HCT116 (cell line): ENCODE data around the gene PLXNC1. TPM values are rescaled to one million over a fixed set of nuclear protein-coding genes. Genes with fewer than 3 reads are reported as not detected.

Experiments used
- ATAC-seq: fragments of 200-7000 bp; cut with Tn5 transposase; 2 replicates; pipeline ENCODE4 v1.9.1; 2020; ENCODE audit warnings: mild to moderate bottlenecking, moderate library complexity
- BruUV-seq: library from RNA; stranded (reverse); fragments of 400-500 nt; replicated peaks from 2 replicates; lab custom pipeline; 2021; lab: Mats Ljungman, UMichigan
- CTCF ChIA-PET: fragments of 300-600 bp; sonication (Branson Sonifier 250); formaldehyde crosslinking; loops from one replicate; lab custom pipeline; 2021; ENCODE audit warnings: antibody characterized with exemption; lab: Charles Lee
- POLR2A ChIA-PET: fragments of 300-600, 350-600 bp; sonication (Branson Sonifier 250); formaldehyde crosslinking; loops from one replicate; lab custom pipeline; 2021; ENCODE audit warnings: antibody characterized with exemption; lab: Charles Lee
- RAD21 ChIA-PET, 2 experiments: fragments of 300-600 bp; sonication (Branson Sonifier 250); formaldehyde crosslinking; loops; one replicate each; lab custom pipeline; 2023; ENCODE audit warnings: low total read pairs in 2 of 2; ENCODE audit not compliant: uncharacterized antibody in 2 of 2, unreplicated experiment in 2 of 2, low non-redundant PET in 1 of 2; lab: Charles Lee
- DNase-seq: peaks from one replicate; pipeline ENCODE4 v3.0.0-alpha.2; 2010; ENCODE audit warnings: low read depth, low spot score
- H2AFZ ChIP-seq: fragments of 200-600 bp; shearing (Covaris generic), sonication (generic); 2 replicates; pipeline ENCODE4 v1.6.1; 2017; ENCODE audit warnings: low read depth, mixed run types, mixed read lengths, antibody characterized with exemption, low read length; ENCODE audit not compliant: poor library complexity, severe bottlenecking
- H3K27ac ChIP-seq: 2 replicates; pipeline ENCODE4 v1.5.1; 2012; ENCODE audit warnings: low read depth, low read length
- H3K27me3 ChIP-seq: fragments of 200-600 bp; sonication (generic); 2 replicates; pipeline ENCODE4 v1.6.1; 2016; ENCODE audit warnings: mixed run types, low read length, mixed read lengths; ENCODE audit not compliant: insufficient read depth
- H3K36me3 ChIP-seq, 2 experiments: fragments of 200-500 bp in 1 of 2; fragments of 200-600 bp in 1 of 2; sonication (Bioruptor generic) in 1 of 2; sonication (generic) in 1 of 2; 2 replicates each; pipeline versions ENCODE4 v1.5.1 to v1.6.1; 2014 to 2016; ENCODE audit warnings: low read length in 2 of 2, inconsistent platforms in 1 of 2, mixed read lengths in 1 of 2, mixed run types in 1 of 2; ENCODE audit not compliant: insufficient read depth in 2 of 2, control insufficient read depth in 1 of 2
- H3K4me1 ChIP-seq, 2 experiments: fragments of 200-600 bp in 1 of 2; sonication (generic) in 1 of 2; 2 replicates each; pipeline versions ENCODE4 v1.5.1 to v1.6.1; 2012 to 2017; ENCODE audit warnings: low read length in 2 of 2, inconsistent platforms in 1 of 2, mild to moderate bottlenecking in 1 of 2, mixed read lengths in 1 of 2, mixed run types in 1 of 2, moderate library complexity in 1 of 2; ENCODE audit not compliant: insufficient read depth in 2 of 2, control insufficient read depth in 1 of 2
- H3K4me2 ChIP-seq: fragments of 200-600 bp; sonication (generic); 2 replicates; pipeline ENCODE4 v1.6.1; 2017; ENCODE audit warnings: mixed run types, low read length, mixed read lengths
- H3K4me3 ChIP-seq, 2 experiments: fragments of 200-600 bp in 1 of 2; sonication (generic) in 1 of 2; replicated peaks in 1 of 2; 2 replicates each; pipeline ENCODE4 v1.5.1; 2011 to 2016; ENCODE audit warnings: low read length in 2 of 2, control low read depth in 1 of 2, low read depth in 1 of 2, mild to moderate bottlenecking in 1 of 2, mixed read lengths in 1 of 2, mixed run types in 1 of 2
- H3K79me2 ChIP-seq: fragments of 200-600 bp; sonication (generic); 2 replicates; pipeline ENCODE4 v1.6.1; 2017; ENCODE audit warnings: mild to moderate bottlenecking, mixed run types, low read length, moderate library complexity, mixed read lengths; ENCODE audit not compliant: insufficient read depth
- H3K9ac ChIP-seq: fragments of 200-600 bp; sonication (generic); 2 replicates; pipeline ENCODE4 v1.6.1; 2016; ENCODE audit warnings: low read length, mixed read lengths
- H3K9me2 ChIP-seq: fragments of 200-600 bp; sonication (generic), shearing (Covaris generic); 2 replicates; pipeline ENCODE4 v1.6.1; 2017; ENCODE audit warnings: mixed run types, mild to moderate bottlenecking, moderate library complexity; ENCODE audit not compliant: insufficient read depth
- H3K9me3 ChIP-seq, 2 experiments: fragments of 200-500 bp in 1 of 2; fragments of 200-600 bp in 1 of 2; sonication (Bioruptor generic) in 1 of 2; sonication (generic) in 1 of 2; 2 replicates each; pipeline ENCODE4 v1.6.1; 2014 to 2017; ENCODE audit warnings: low read length in 2 of 2, mixed read lengths in 2 of 2, inconsistent platforms in 1 of 2, low read depth in 1 of 2, mild to moderate bottlenecking in 1 of 2, mixed run types in 1 of 2, moderate library complexity in 1 of 2; ENCODE audit not compliant: control insufficient read depth in 1 of 2, insufficient read depth in 1 of 2
- H4K20me1 ChIP-seq: fragments of 200-600 bp; sonication (generic), shearing (Covaris generic); 2 replicates; pipeline ENCODE4 v1.6.1; 2017; ENCODE audit warnings: mixed run types, mild to moderate bottlenecking, moderate library complexity; ENCODE audit not compliant: insufficient read depth
- CBX3 ChIP-seq: IDR thresholded peaks from 2 replicates; pipeline ENCODE4 v1.6.1; 2012; ENCODE audit warnings: low read depth
- CEBPB ChIP-seq: IDR thresholded peaks from 2 replicates; pipeline ENCODE4 v1.6.1; 2012; ENCODE audit warnings: low read depth
- EZH2 ChIP-seq: fragments of 200-600 bp; sonication (generic); IDR thresholded peaks from 2 replicates; pipeline ENCODE4 v1.6.1; 2017; ENCODE audit warnings: antibody characterized with exemption, mixed run types
- JUND ChIP-seq: IDR thresholded peaks from 2 replicates; pipeline ENCODE4 v1.6.1; 2012
- RAD21 ChIP-seq: IDR thresholded peaks from 2 replicates; pipeline ENCODE4 v1.6.1; 2012; ENCODE audit warnings: low read depth, mild to moderate bottlenecking
- SRF ChIP-seq: IDR thresholded peaks from 2 replicates; pipeline ENCODE4 v1.6.1; 2012; ENCODE audit warnings: low read depth
- ZNF274 ChIP-seq: fragments of 200-500 bp; sonication (Bioruptor generic); IDR thresholded peaks from 2 replicates; pipeline ENCODE4 v1.6.1; 2014; ENCODE audit warnings: mild to moderate bottlenecking, low read depth, low read length, inconsistent platforms
- intact Hi-C: fragments of 100-400 bp; cut with micrococcal nuclease; formaldehyde crosslinking; loops from 2 replicates; pipeline ENCODE4 v1.10.0; 2022
- total RNA-seq: library from RNA; stranded (reverse); gene quantifications from one replicate; pipeline ENCODE4 v1.2.1, GENCODE V29; 2021; ENCODE audit not compliant: unreplicated experiment
- TF ChIP-seq, protein P1 (sequence below): IDR thresholded peaks from 2 replicates; pipeline ENCODE4 v1.6.1; 2012; ENCODE audit warnings: low read depth

PLXNC1 gene
- total RNA-seq, 1 experiment from 2014 or later: 0.25 TPM

DNA sequence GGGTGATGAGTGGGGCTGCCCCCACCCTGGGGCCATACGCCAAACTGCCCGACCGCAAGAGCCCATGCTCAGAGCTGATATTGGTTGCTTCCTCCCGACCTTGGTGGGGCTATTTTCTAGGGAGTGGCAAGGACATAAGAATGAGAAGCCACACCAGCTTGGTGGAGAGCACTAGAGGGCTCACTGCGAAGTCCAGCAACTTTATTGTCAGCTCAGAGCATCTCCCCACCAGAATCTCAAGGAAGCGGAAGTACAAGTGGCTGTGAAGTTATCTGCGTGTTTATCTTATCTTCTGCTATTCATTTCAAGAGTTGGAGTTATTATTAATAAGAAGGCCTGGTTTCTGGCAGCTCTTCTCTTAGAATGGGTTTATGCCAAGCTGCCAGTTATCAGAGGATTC is 4.9 kb upstream of the PLXNC1 start:
- H3K9me2 ChIP-seq: no peaks in the 10 kb centered on the region
- H3K4me1 ChIP-seq: no peaks in the 10 kb centered on the region
- CTCF ChIA-PET: interaction anchor here (1.4 kb wide), 1 partner anchor 9 kb away, joined by 4 read pairs; no protein-coding TSS in a partner anchor
- DNase-seq (no peak), ATAC-seq (no peak)
- H3K27me3 ChIP-seq: no peaks in the 10 kb centered on the region
- H3K27ac ChIP-seq: no peak overlapping the region
- no peaks in the 10 kb centered on the region for H3K79me2 ChIP-seq
- TF ChIP-seq, protein P1, sequence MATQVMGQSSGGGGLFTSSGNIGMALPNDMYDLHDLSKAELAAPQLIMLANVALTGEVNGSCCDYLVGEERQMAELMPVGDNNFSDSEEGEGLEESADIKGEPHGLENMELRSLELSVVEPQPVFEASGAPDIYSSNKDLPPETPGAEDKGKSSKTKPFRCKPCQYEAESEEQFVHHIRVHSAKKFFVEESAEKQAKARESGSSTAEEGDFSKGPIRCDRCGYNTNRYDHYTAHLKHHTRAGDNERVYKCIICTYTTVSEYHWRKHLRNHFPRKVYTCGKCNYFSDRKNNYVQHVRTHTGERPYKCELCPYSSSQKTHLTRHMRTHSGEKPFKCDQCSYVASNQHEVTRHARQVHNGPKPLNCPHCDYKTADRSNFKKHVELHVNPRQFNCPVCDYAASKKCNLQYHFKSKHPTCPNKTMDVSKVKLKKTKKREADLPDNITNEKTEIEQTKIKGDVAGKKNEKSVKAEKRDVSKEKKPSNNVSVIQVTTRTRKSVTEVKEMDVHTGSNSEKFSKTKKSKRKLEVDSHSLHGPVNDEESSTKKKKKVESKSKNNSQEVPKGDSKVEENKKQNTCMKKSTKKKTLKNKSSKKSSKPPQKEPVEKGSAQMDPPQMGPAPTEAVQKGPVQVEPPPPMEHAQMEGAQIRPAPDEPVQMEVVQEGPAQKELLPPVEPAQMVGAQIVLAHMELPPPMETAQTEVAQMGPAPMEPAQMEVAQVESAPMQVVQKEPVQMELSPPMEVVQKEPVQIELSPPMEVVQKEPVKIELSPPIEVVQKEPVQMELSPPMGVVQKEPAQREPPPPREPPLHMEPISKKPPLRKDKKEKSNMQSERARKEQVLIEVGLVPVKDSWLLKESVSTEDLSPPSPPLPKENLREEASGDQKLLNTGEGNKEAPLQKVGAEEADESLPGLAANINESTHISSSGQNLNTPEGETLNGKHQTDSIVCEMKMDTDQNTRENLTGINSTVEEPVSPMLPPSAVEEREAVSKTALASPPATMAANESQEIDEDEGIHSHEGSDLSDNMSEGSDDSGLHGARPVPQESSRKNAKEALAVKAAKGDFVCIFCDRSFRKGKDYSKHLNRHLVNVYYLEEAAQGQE: no peak
- TF ChIP-seq RAD21: no peak
- no peak for TF ChIP-seq EZH2
- no peak for TF ChIP-seq JUND
- no peak for TF ChIP-seq CBX3
- no peak for TF ChIP-seq SRF
- no peak for TF ChIP-seq CEBPB
- TF ChIP-seq ZNF274: no peak
- RAD21 ChIA-PET: no interaction called here
- H3K4me2 ChIP-seq: no peak overlapping the region
- H2AFZ ChIP-seq: no peak overlapping the region
- no peaks in the 10 kb centered on the region for H3K9me3 ChIP-seq
- H3K9ac ChIP-seq: no peak overlapping the region
- POLR2A ChIA-PET: no interaction called here
- intact Hi-C loops: no loop called here
- H3K4me3 ChIP-seq: no peak overlapping the region
- H3K36me3 ChIP-seq: no peaks in the 10 kb centered on the region
- no TSS peak for BruUV-seq
- H4K20me1 ChIP-seq: no peaks in the 10 kb centered on the region
